Measurements from ENCODE around the gene GRIN2B.

Gene GRIN2B

DNA sequence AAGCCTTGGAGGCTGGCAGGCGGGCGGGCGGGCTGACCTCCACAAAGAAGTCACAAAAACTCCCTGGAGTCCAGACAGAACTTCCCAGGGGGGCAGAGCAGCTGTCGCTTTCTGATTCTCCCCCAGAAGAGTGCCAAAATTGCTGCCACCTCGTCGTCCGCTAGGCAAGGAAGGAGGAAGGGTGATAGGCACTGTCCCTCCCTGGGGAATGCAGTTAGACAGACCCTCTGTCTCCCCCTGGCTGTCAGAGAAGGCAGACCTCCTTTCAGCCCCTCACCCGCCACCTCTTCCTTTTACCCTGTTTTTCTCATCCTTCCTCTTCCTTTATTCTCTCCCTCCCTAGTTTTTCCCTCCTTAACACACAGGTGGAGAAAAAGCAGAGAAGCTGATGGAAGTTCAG, 18.7 kb downstream of the GRIN2B start:
- TF ChIP-seq, protein P1, sequence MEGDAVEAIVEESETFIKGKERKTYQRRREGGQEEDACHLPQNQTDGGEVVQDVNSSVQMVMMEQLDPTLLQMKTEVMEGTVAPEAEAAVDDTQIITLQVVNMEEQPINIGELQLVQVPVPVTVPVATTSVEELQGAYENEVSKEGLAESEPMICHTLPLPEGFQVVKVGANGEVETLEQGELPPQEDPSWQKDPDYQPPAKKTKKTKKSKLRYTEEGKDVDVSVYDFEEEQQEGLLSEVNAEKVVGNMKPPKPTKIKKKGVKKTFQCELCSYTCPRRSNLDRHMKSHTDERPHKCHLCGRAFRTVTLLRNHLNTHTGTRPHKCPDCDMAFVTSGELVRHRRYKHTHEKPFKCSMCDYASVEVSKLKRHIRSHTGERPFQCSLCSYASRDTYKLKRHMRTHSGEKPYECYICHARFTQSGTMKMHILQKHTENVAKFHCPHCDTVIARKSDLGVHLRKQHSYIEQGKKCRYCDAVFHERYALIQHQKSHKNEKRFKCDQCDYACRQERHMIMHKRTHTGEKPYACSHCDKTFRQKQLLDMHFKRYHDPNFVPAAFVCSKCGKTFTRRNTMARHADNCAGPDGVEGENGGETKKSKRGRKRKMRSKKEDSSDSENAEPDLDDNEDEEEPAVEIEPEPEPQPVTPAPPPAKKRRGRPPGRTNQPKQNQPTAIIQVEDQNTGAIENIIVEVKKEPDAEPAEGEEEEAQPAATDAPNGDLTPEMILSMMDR (IDR thresholded peaks at IDR 0.05), result no peak
- no peak overlapping the region for H3K4me3 ChIP-seq (ENCODE audit: low read depth, low read length)
- no peaks in the 10 kb centered on the region for H3K36me3 ChIP-seq (ENCODE audit: control insufficient read depth, insufficient read depth, low read length)
- no peaks in the 10 kb centered on the region for H3K4me1 ChIP-seq
- no peaks in the 10 kb centered on the region for H3K27me3 ChIP-seq (ENCODE audit: control insufficient read depth, insufficient read depth, low read length)
- H3K9me3 ChIP-seq (ENCODE audit: control insufficient read depth, low read length), result no peaks in the 10 kb centered on the region
- H3K9ac ChIP-seq, result no peak overlapping the region
- H3K79me2 ChIP-seq, result no peaks in the 10 kb centered on the region
- H2AFZ ChIP-seq, result no peak overlapping the region
- no peak overlapping the region for H3K4me2 ChIP-seq (ENCODE audit: low read length)
- H3K27ac ChIP-seq, result no peak overlapping the region

DNA sequence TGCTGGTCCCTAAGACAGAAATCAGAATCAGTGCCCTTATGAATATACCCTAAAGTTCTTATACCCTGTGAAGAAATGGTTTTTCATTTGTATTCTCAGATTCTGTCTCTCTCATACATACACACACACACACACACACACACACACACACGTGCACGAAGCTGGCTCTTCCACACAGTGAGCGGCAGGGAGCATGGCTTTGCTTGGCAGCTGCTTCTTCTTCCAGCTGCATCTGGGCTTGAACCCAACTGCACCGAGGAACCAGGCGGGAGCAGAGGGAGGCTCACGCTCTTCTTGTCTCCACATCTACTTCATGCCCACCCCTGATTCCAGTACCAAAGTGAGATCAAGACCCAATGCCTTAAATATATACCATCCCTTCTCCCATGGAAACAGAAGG, 19.4 kb downstream of the GRIN2B start:
- H3K4me3 ChIP-seq (ENCODE audit: low read depth, low read length), result no peak overlapping the region
- no peaks in the 10 kb centered on the region for H3K27me3 ChIP-seq (ENCODE audit: control insufficient read depth, insufficient read depth, low read length)
- no peaks in the 10 kb centered on the region for H3K79me2 ChIP-seq
- H3K27ac ChIP-seq, result no peak overlapping the region
- H2AFZ ChIP-seq, result no peak overlapping the region
- no peaks in the 10 kb centered on the region for H3K9me3 ChIP-seq (ENCODE audit: control insufficient read depth, low read length)
- H3K36me3 ChIP-seq (ENCODE audit: control insufficient read depth, insufficient read depth, low read length), result no peaks in the 10 kb centered on the region
- TF ChIP-seq, protein P1 (IDR thresholded peaks at IDR 0.05), result no peak
- no peaks in the 10 kb centered on the region for H3K4me1 ChIP-seq
- no peak overlapping the region for H3K9ac ChIP-seq
- H3K4me2 ChIP-seq (ENCODE audit: low read length), result no peak overlapping the region

DNA sequence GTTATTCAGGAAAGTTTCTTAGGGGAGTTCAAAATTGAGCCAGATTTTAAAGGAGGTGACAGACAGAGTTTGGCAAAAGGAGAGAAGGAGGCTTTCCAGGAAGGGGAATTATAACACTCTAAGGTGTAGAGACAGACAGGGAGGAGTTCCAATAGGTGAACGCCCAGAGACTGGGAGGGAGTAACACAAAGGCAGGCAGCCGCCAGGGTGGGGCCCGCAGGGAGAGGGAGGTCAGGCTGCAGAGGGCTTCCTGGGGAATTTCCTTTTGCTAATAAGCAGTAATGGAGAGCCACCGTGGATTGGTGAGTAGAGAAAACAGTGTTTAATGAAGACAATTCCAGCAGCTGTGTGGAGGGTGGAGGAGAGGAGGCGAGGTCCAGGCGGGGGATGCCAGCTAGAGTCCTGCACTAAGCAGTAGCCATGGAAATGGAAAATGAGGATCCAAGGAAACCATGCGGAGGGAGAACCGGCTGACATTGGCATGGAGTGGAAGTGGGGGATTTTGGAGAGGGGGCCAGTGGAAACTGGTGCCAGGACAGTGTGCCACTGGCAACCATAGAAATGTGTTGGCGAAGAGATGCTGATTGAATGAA, 22.2 kb downstream of the GRIN2B start:
- no peaks in the 10 kb centered on the region for H3K9me3 ChIP-seq (ENCODE audit: control insufficient read depth, low read length)
- H3K36me3 ChIP-seq (ENCODE audit: control insufficient read depth, insufficient read depth, low read length), result no peaks in the 10 kb centered on the region
- no peak overlapping the region for H3K27ac ChIP-seq
- no peak overlapping the region for H2AFZ ChIP-seq
- TF ChIP-seq, protein P1 (IDR thresholded peaks at IDR 0.05), result no peak
- H3K79me2 ChIP-seq, result no peaks in the 10 kb centered on the region
- H3K27me3 ChIP-seq (ENCODE audit: control insufficient read depth, insufficient read depth, low read length), result no peaks in the 10 kb centered on the region
- no peaks in the 10 kb centered on the region for H3K4me1 ChIP-seq
- no peak overlapping the region for H3K9ac ChIP-seq
- H3K4me2 ChIP-seq (ENCODE audit: low read length), result no peak overlapping the region
- no peak overlapping the region for H3K4me3 ChIP-seq (ENCODE audit: low read depth, low read length)

- no peak overlapping the region for H3K9ac ChIP-seq
- H2AFZ ChIP-seq, result no peak overlapping the region
- no peaks in the 10 kb centered on the region for H3K4me1 ChIP-seq
- H3K4me2 ChIP-seq (ENCODE audit: low read length), result no peak overlapping the region
- H3K79me2 ChIP-seq, result no peaks in the 10 kb centered on the region
- no peaks in the 10 kb centered on the region for H3K9me3 ChIP-seq (ENCODE audit: control insufficient read depth, low read length)
- no peak overlapping the region for H3K27ac ChIP-seq
- no peaks in the 10 kb centered on the region for H3K27me3 ChIP-seq (ENCODE audit: control insufficient read depth, insufficient read depth, low read length)
- H3K4me3 ChIP-seq (ENCODE audit: low read depth, low read length), result no peak overlapping the region
- H3K36me3 ChIP-seq (ENCODE audit: control insufficient read depth, insufficient read depth, low read length), result no peaks in the 10 kb centered on the region
- TF ChIP-seq, protein P1 (IDR thresholded peaks at IDR 0.05), result no peak
These were observed 23.8 kb downstream of the GRIN2B start for GRCh38 chr12:13957576-13957975.

GRCh38 chr12:13956060-13956590, 25.3 kb downstream of the GRIN2B start:
- no peak overlapping the region for H3K9ac ChIP-seq
- H3K4me1 ChIP-seq, result no peaks in the 10 kb centered on the region

More at GRCh38 chr12:13956060-13956590, 25.3 kb downstream of the GRIN2B start:
- Histone ChIP-seq H3K79me2 (no peaks in the 10 kb centered on the region), H3K4me3 (ENCODE audit: low read depth, low read length) (no peak overlapping the region), H3K27ac (no peak overlapping the region), H2AFZ (no peak overlapping the region), H3K36me3 (ENCODE audit: control insufficient read depth, insufficient read depth, low read length) (no peaks in the 10 kb centered on the region), H3K27me3 (ENCODE audit: control insufficient read depth, insufficient read depth, low read length) (no peaks in the 10 kb centered on the region), H3K9me3 (ENCODE audit: control insufficient read depth, low read length) (no peaks in the 10 kb centered on the region), H3K4me2 (ENCODE audit: low read length) (no peak overlapping the region)
- TF ChIP-seq, protein P1 (IDR thresholded peaks at IDR 0.05), result no peak

Measured in parathyroid adenoma (tissue), 2 donors.